Fibroblast of skin of right biceps (primary cell): ENCODE data around the gene KRTAP19-5.
"Not testable (repeated sequence)": the region's sequence is repeated elsewhere in the genome, so short reads cannot be mapped to it uniquely, and the experiment has no call there.

ENCODE experiments used
- DNase-seq: peaks from one replicate; pipeline ENCODE4 v3.0.0-alpha.2; 2013

The KRTAP19-5 gene

GRCh38 chr21:30502041-30502440 lies at the start of gene KRTAP19-5:
TSS of gene KRTAP19-5 (minus strand) at chr21:30502141. CDS start at chr21:30502090, 51 bp downstream.
- DNase-seq = no peak

- DNase-seq = no peak
These were observed 39.8 kb upstream of the KRTAP19-5 start, which contains the start of gene KRTAP19-6 for GRCh38 chr21:30541764-30542163. TSS of gene KRTAP19-6 (minus strand) at chr21:30541864. CDS start at chr21:30541833, 31 bp downstream.

GRCh38 chr21:30518876-30519275 lies 16.9 kb upstream of the KRTAP19-5 start:
- no peak for DNase-seq

- DNase-seq = no peak
These were observed 13.7 kb upstream of the KRTAP19-5 start for GRCh38 chr21:30515681-30516080.

GRCh38 chr21:30505621-30506205 lies 3.8 kb upstream of the KRTAP19-5 start:
- DNase-seq = not testable (repeated sequence)

- DNase-seq = no peak
These were observed 4.9 kb downstream of the KRTAP19-5 start, which contains the start of gene KRTAP19-4 for GRCh38 chr21:30497065-30497464. TSS of gene KRTAP19-4 (minus strand) at chr21:30497165. CDS start at chr21:30497110, 55 bp downstream.

- no peak for DNase-seq
These were observed 9.9 kb downstream of the KRTAP19-5 start, which contains the start of gene KRTAP19-3 for GRCh38 chr21:30491963-30492428. TSS of gene KRTAP19-3 (minus strand) at chr21:30492013. CDS start at chr21:30491957, 56 bp downstream.

GRCh38 chr21:30487336-30487735 lies 14.6 kb downstream of the KRTAP19-5 start, which contains the start of gene KRTAP19-2:
TSS of gene KRTAP19-2 (minus strand) at chr21:30487436. CDS start at chr21:30487348, 88 bp downstream.
- DNase-seq = no peak

- no peak for DNase-seq
These were observed 15.8 kb downstream of the KRTAP19-5 start for GRCh38 chr21:30486180-30486579.

GRCh38 chr21:30482130-30482529 lies 19.8 kb downstream of the KRTAP19-5 start:
- DNase-seq = no peak

GRCh38 chr21:30480145-30480544 lies 21.8 kb downstream of the KRTAP19-5 start, which contains the start of gene KRTAP19-1:
TSS of gene KRTAP19-1 (minus strand) at chr21:30480367. CDS start at chr21:30480317, 50 bp downstream.
- DNase-seq = no peak

GRCh38 chr21:30479259-30479658 lies 22.7 kb downstream of the KRTAP19-5 start:
- DNase-seq = no peak

- no peak for DNase-seq
These were observed 23.9 kb downstream of the KRTAP19-5 start for GRCh38 chr21:30478004-30478403.

- no peak for DNase-seq
These were observed 32.8 kb downstream of the KRTAP19-5 start for GRCh38 chr21:30468900-30469714.

- no peak for DNase-seq
These were observed 38.2 kb downstream of the KRTAP19-5 start for GRCh38 chr21:30463713-30464112.
